MM.1S (cell line): ENCODE results near the gene TBL1XR1.

Experiments used
- CTCF ChIP-seq: fragments of 300-600 bp; sonication (generic); IDR thresholded peaks from 2 replicates; pipeline ENCODE4 v1.5.1; 2016; ENCODE audit warnings: antibody characterized with exemption, low read length, mixed read lengths
- EZH2 ChIP-seq: fragments of 300-600 bp; sonication (generic); optimal IDR thresholded peaks from 2 replicates; pipeline ENCODE3; 2017; ENCODE audit warnings: low read depth, mild to moderate bottlenecking, antibody characterized with exemption, low read length, mixed read lengths
- EZH2phosphoT487 ChIP-seq: fragments of 300-600 bp; sonication (generic); IDR thresholded peaks from 2 replicates; pipeline ENCODE4 v1.6.1; 2018; ENCODE audit warnings: antibody characterized with exemption, low read length

- TF ChIP-seq CTCF (no peak), EZH2 (no peak), EZH2phosphoT487 (no peak)
These were observed 15.0 kb upstream of the TBL1XR1 start for GRCh38 chr3:177212278-177212610.
